Spleen (tissue), 11 donors: ENCODE results near the gene EPS8. TPM values are rescaled to one million over a fixed set of nuclear protein-coding genes. Genes with fewer than 3 reads are reported as not detected.

ENCODE experiments used
- DNase-seq: peaks from one replicate; pipeline ENCODE4 v3.0.0-alpha.2; 2020
- H3K27ac ChIP-seq, 8 donors: fragments of 200-600 bp; sonication (generic) in 7 of 8; 1 replicate in 4 of 8; 2 replicates in 4 of 8; pipeline versions ENCODE4 v1.5.0 to v1.8.0; 2016 to 2021; ENCODE audit warnings: inconsistent platforms in 4 of 8, mild to moderate bottlenecking in 4 of 8, moderate library complexity in 1 of 8
- H3K27me3 ChIP-seq, 7 donors: fragments of 200-600 bp; sonication (generic) in 6 of 7; replicated peaks in 1 of 7; 1 replicate in 4 of 7; 2 replicates in 3 of 7; pipeline versions ENCODE4 v1.5.0 to v1.8.0; 2016 to 2021; ENCODE audit warnings: inconsistent platforms in 3 of 7, mild to moderate bottlenecking in 1 of 7
- H3K36me3 ChIP-seq, 6 donors: fragments of 200-600 bp; sonication (generic) in 5 of 6; 1 replicate in 4 of 6; 2 replicates in 2 of 6; pipeline versions ENCODE4 v1.5.0 to v1.8.0; 2016 to 2021; ENCODE audit warnings: inconsistent platforms in 2 of 6
- H3K4me1 ChIP-seq, 6 donors: fragments of 200-600 bp; sonication (generic) in 5 of 6; 1 replicate in 3 of 6; 2 replicates in 3 of 6; pipeline versions ENCODE4 v1.5.0 to v1.8.0; 2016 to 2021; ENCODE audit warnings: inconsistent platforms in 3 of 6
- H3K4me3 ChIP-seq, 8 donors: fragments of 200-600 bp; sonication (generic) in 7 of 8; 1 replicate in 4 of 8; 2 replicates in 4 of 8; pipeline versions ENCODE4 v1.5.0 to v1.8.0; 2016 to 2021; ENCODE audit warnings: inconsistent platforms in 4 of 8, mild to moderate bottlenecking in 4 of 8, moderate library complexity in 2 of 8
- H3K9me3 ChIP-seq, 8 donors: fragments of 200-600 bp; sonication (generic) in 7 of 8; 1 replicate in 4 of 8; 2 replicates in 4 of 8; pipeline versions ENCODE4 v1.5.0 to v1.8.0; 2016 to 2021; ENCODE audit warnings: inconsistent platforms in 4 of 8
- CTCF ChIP-seq, 11 experiments: fragments of 200-600 bp in 7 of 11; fragments of 450-650 bp in 4 of 11; sonication (generic) in 4 of 11; IDR thresholded peaks in 8 of 11; conservative IDR thresholded peaks in 3 of 11; 1 replicate in 7 of 11; 2 replicates in 4 of 11; pipeline versions ENCODE4 v1.4.0 to v1.8.0; 2016 to 2021; ENCODE audit warnings: antibody characterized with exemption in 11 of 11, inconsistent platforms in 4 of 11, mild to moderate bottlenecking in 1 of 11
- POLR2A ChIP-seq, 3 donors: fragments of 450-650 bp; IDR thresholded peaks; one replicate each; pipeline ENCODE4 v1.5.1; 2017; ENCODE audit warnings: antibody characterized with exemption in 3 of 3, mild to moderate bottlenecking in 1 of 3
- POLR2AphosphoS5 ChIP-seq, 3 donors: sonication (generic); formaldehyde crosslinking; IDR thresholded peaks; one replicate each; pipeline ENCODE4 v1.5.1; 2017; ENCODE audit warnings: antibody characterized with exemption in 3 of 3
- WGBS, 5 donors: extraction: QIAGEN DNeasy Blood & Tissue Kit in 3 of 5; methylation state at CpG; one replicate each; pipeline versions ENCODE4 v1.1.5 to v1.1.7; 2013 to 2018; 5-methylcytosine and 5-hydroxymethylcytosine counted together
- intact Hi-C: fragments of 100-400 bp; cut with DNase I; formaldehyde crosslinking; loops from one replicate; pipeline ENCODE4 v1.15.0; 2023; ENCODE audit warnings: low total_unique reads
- polyA plus RNA-seq, 3 donors: library from polyadenylated mRNA; stranded (reverse); fragments of 200-250 nt; gene quantifications; one replicate each; pipeline ENCODE4 v1.2.1, GENCODE V29; 2013
- total RNA-seq, 7 donors: library from RNA; depleted of rRNA in 3 of 7; stranded (reverse); fragments of >200 nt in 3 of 7; fragmentation: NEBNext Ultra II Directional in 4 of 7; extraction: Animal tissue kit (Norgen Biotek cat#: 25700) in 4 of 7; gene quantifications; one replicate each; pipeline versions ENCODE4 v1.1.0 to v1.2.1, GENCODE V29; 2016 to 2021
- donor health status: healthy with polysubstance abuse.
- donor health status: DM: no; HTN: no; CAD: no; lungs with moderate emphysema.
- donor health status: DM: no; HTN: no; CAD: no.
- donor health status: Bipolar disorder and iron deficiency.
- donor health status: healthy.
- donor health status: DM: no; HTN: no; CAD: no.
- donor health status: DM: yes; HTN: yes; CAD: no.

The EPS8 gene
- total and polyA plus RNA-seq, 10 donors = 4.6 to 90.5 (median 30.9) TPM

GRCh38 chr12:15797818-15798217, 8.6 kb upstream of the EPS8 start:
- DNase-seq = no peak
- Histone ChIP-seq H3K27ac (no peak overlapping the region), H3K9me3 (no peaks in the 10 kb centered on the region), H3K36me3 (no peaks in the 10 kb centered on the region), H3K4me3 (no peak overlapping the region), H3K27me3 (peaks cover 0 to 18% (median 0%) of the 10 kb centered on the region in 7 donors), H3K4me1 (no peaks in the 10 kb centered on the region)
- WGBS, 5 donors = 86 to 94% (median 90%) methylated on average over 3 of the region's 3 CpGs
- intact Hi-C loops = no loop called here
- TF ChIP-seq POLR2AphosphoS5 (IDR thresholded peaks at IDR 0.05) = no peak
- TF ChIP-seq POLR2A (IDR thresholded peaks at IDR 0.05) = no peak
- no peak for TF ChIP-seq CTCF (IDR thresholded peaks at IDR 0.05 in 8 of 11, conservative IDR thresholded peaks at IDR 0.05 in 3 of 11)

GRCh38 chr12:15796493-15797141, 7.4 kb upstream of the EPS8 start:
- H3K36me3 ChIP-seq = no peaks in the 10 kb centered on the region
- WGBS, 5 donors = 68 to 99% (median 75%) methylated on average over 4 of the region's 4 CpGs
- TF ChIP-seq CTCF (IDR thresholded peaks at IDR 0.05 in 8 of 11, conservative IDR thresholded peaks at IDR 0.05 in 3 of 11) = no peak
- TF ChIP-seq POLR2AphosphoS5 (IDR thresholded peaks at IDR 0.05) = no peak
- H3K9me3 ChIP-seq = no peaks in the 10 kb centered on the region
- H3K27ac ChIP-seq = no peak overlapping the region
- no peak overlapping the region for H3K4me3 ChIP-seq
- no peaks in the 10 kb centered on the region for H3K4me1 ChIP-seq
- H3K27me3 ChIP-seq = peaks cover 0 to 21% (median 0%) of the 10 kb centered on the region in 7 donors
- no peak for DNase-seq
- intact Hi-C loops = no loop called here

- TF ChIP-seq POLR2AphosphoS5 (IDR thresholded peaks at IDR 0.05) (no peak), CTCF (IDR thresholded peaks at IDR 0.05 in 8 of 11, conservative IDR thresholded peaks at IDR 0.05 in 3 of 11) (no peak), POLR2A (IDR thresholded peaks at IDR 0.05) (no peak)
- Histone ChIP-seq H3K27ac (no peak overlapping the region), H3K4me3 (no peak overlapping the region), H3K27me3 (peaks cover 0 to 22% (median 0%) of the 10 kb centered on the region in 7 donors), H3K9me3 (no peaks in the 10 kb centered on the region), H3K4me1 (peaks cover 0 to 6% (median 4%) of the 10 kb centered on the region in 6 donors), H3K36me3 (no peaks in the 10 kb centered on the region)
- intact Hi-C loops = no loop called here
- WGBS, 5 donors = 78 to 92% (median 85%) methylated on average over 1 of the region's 1 CpG
- DNase-seq = no peak
Observed at GRCh38 chr12:15794836-15795235, 5.6 kb upstream of the EPS8 start.

GRCh38 chr12:15794196-15794595, 5.0 kb upstream of the EPS8 start:
- DNase-seq = no peak
- Histone ChIP-seq H3K9me3 (no peaks in the 10 kb centered on the region), H3K27me3 (peaks cover 0 to 24% (median 0%) of the 10 kb centered on the region in 7 donors), H3K4me1 (peaks cover 0 to 11% (median 7%) of the 10 kb centered on the region in 6 donors), H3K4me3 (no peak overlapping the region), H3K36me3 (no peaks in the 10 kb centered on the region), H3K27ac (no peak overlapping the region)
- intact Hi-C loops = no loop called here
- TF ChIP-seq POLR2A (IDR thresholded peaks at IDR 0.05) (no peak), CTCF (IDR thresholded peaks at IDR 0.05 in 8 of 11, conservative IDR thresholded peaks at IDR 0.05 in 3 of 11) (no peak), POLR2AphosphoS5 (IDR thresholded peaks at IDR 0.05) (no peak)
- WGBS, 5 donors = 77 to 86% (median 85%) methylated on average over 3 of the region's 3 CpGs
